ENCODE measurements around the gene GOLPH3. TPM values are rescaled to one million over a fixed set of nuclear protein-coding genes. Genes with fewer than 3 reads are reported as not detected.

The GOLPH3 gene
- total and polyA plus RNA-seq, 2 of the 8 experiments (the other 6 are each of a cell fraction or from before 2014, with no cell fraction given), result 53.7 to 93.6 TPM

DNA sequence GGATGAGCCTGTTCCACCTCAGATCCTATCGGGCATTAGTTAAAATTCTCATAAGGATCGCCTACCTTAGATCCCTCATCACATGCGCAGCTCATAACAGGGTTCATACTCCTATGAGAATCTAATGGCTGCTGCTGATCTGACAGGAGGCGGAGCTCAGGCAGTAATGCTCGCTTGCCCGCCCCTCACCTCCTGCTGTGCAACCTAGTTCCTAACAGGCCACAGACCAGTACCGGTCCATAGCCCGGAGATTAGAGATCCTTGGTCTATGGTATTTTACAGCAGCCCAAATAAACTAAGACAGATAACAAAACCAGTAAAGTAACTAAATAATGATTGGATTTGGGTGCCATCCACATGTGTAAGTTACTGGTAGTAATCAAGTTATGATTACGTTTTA lies 17.5 kb downstream of the GOLPH3 start:
- Histone ChIP-seq H4K20me1 (replicated peaks in 1 of 2; ENCODE audit: control insufficient read depth in 1 of 2, insufficient read depth in 2 of 2, low read length in 2 of 2) (peaks cover 19 to 24% of the 10 kb centered on the region in 2 experiments), H2AFZ (ENCODE audit: low read length) (no peak overlapping the region), H3K14ac (ENCODE audit: insufficient read length) (no peak overlapping the region), H3K79me2 (ENCODE audit: control insufficient read depth in 1 of 2, insufficient read depth in 2 of 2, low read length in 2 of 2) (peaks cover 16 to 96% of the 10 kb centered on the region in 2 experiments), H2BK120ac (replicated peaks; ENCODE audit: low read depth, low read length) (no peak overlapping the region), H3K79me1 (ENCODE audit: low read depth, low read length) (peaks cover 13% of the 10 kb centered on the region), H3K23me2 (ENCODE audit: low read depth, low read length) (no peaks in the 10 kb centered on the region; the same call in 1 of the 2 replicates), H3K4ac (replicated peaks; ENCODE audit: insufficient read length, low read depth, low read length) (no peak overlapping the region), H3K9me3 (ENCODE audit: insufficient read depth in 2 of 2, low read depth in 1 of 2, low read length in 1 of 2) (no peaks in the 10 kb centered on the region), H3K4me2 (ENCODE audit: insufficient read depth in 1 of 2, low read depth in 2 of 2, low read length in 2 of 2) (no peak overlapping the region), H3K27me3 (replicated peaks in 1 of 4; ENCODE audit: control insufficient read depth in 3 of 4, extremely low read depth in 1 of 4, insufficient read depth in 3 of 4, low read length in 3 of 4) (no peaks in the 10 kb centered on the region), H3K36me3 (ENCODE audit: control insufficient read depth in 2 of 4, insufficient read depth in 4 of 4, low read length in 3 of 4) (peaks cover 0 to 2% (median 0%) of the 10 kb centered on the region in 4 experiments; a peak in 1 of 8 replicates), H3K27ac (ENCODE audit: low read depth, low read length) (no peak overlapping the region), H2AK5ac (ENCODE audit: low read depth, low read length) (no peak overlapping the region), H3K23ac (ENCODE audit: insufficient read length) (no peak overlapping the region), H2BK15ac (ENCODE audit: low read length) (no peak overlapping the region), H3K9ac (replicated peaks in 1 of 4; ENCODE audit: extremely low read depth in 1 of 4, low read depth in 3 of 4, low read length in 3 of 4) (no peak overlapping the region), H2BK12ac (ENCODE audit: low read depth, low read length) (no peak overlapping the region), H3K18ac (ENCODE audit: extremely low read depth, low read length) (no peak overlapping the region), H3K4me1 (replicated peaks in 1 of 4; ENCODE audit: control insufficient read depth in 3 of 4, insufficient read depth in 4 of 4, low read length in 3 of 4) (peaks cover 0 to 13% (median 2%) of the 10 kb centered on the region in 4 experiments; a peak in 2 of 7 replicates), H2BK5ac (ENCODE audit: low read depth, low read length) (no peak overlapping the region), H4K5ac (ENCODE audit: insufficient read length, low read depth, low read length) (no peak overlapping the region), H3K4me3 (ENCODE audit: extremely low read depth in 1 of 4, insufficient read depth in 2 of 4, low read depth in 3 of 4, low read length in 4 of 4) (no peak overlapping the region), H4K91ac (replicated peaks; ENCODE audit: insufficient read length, low read length) (no peak overlapping the region), H2BK20ac (ENCODE audit: low read length) (no peak overlapping the region), H4K8ac (ENCODE audit: extremely low read depth, insufficient read depth, low read length) (no peak overlapping the region), H3K56ac (replicated peaks; ENCODE audit: insufficient read length, low read depth, low read length) (no peak overlapping the region)
- CTCF ChIA-PET (ENCODE audit: partially characterized antibody), result interaction anchor here (0.5 to 1.3 kb wide), 2 partner anchors 8 to 755 kb away, joined by 3 to 4 read pairs; no protein-coding TSS in a partner anchor
- POLR2A ChIA-PET (ENCODE audit: partially characterized antibody), result interaction anchor here (1.1 to 3.1 kb wide), 3 partner anchors 11 to 20 kb away, joined by 3 to 15 read pairs (median 14); partner anchors contain the start of gene GOLPH3
- WGBS, 2 experiments (ENCODE audit: extremely low coverage in 1 of 2, insufficient coverage in 1 of 2, insufficient read length in 1 of 2, insufficient replicate concordance in 2 of 2, low coverage in 1 of 2, low lambda C conversion rate in 2 of 2, missing lambda C conversion rate in 1 of 2), result 81% methylated on average over 9 of the region's 9 CpGs; no CpG with 5 or more reads in 1 of the 2 experiments
- DNase-seq (ENCODE audit: low read depth in 1 of 2, low spot score in 2 of 2) (peak in 1 of 2 experiments; percentile 66), FAIRE-seq (no peak)
- TF ChIP-seq HDAC2 (IDR thresholded peaks at IDR 0.05; ENCODE audit: borderline replicate concordance in 1 of 2, low read depth in 2 of 2, low read length in 2 of 2) (no peak), POLR2AphosphoS5 (IDR thresholded peaks at IDR 0.05; ENCODE audit: low read depth, low read length) (peak; percentile 31)

Measured in H1 (cell line).